ENCODE data around the gene ZNF335. TPM values are rescaled to one million over a fixed set of nuclear protein-coding genes. Genes with fewer than 3 reads are reported as not detected.

ZNF335 gene
- 10.9 TPM for polyA plus RNA-seq (2013, experiment 1 of 2)
- polyA plus RNA-seq (2013, experiment 2 of 2): 10.4 TPM

- Histone ChIP-seq H2AK5ac (ENCODE audit: low read length) (peak within 1 kb of the TSS; percentile 58), H3K36me3 (ENCODE audit: control insufficient read depth, insufficient read depth, low read length) (peaks cover 5% of the 10 kb centered on the region), H3K4me2 (ENCODE audit: low read length) (peak within 1 kb of the TSS; percentile 92), H3K23ac (ENCODE audit: low read length) (no peak within 1 kb of the TSS), H3K9ac (ENCODE audit: low read length) (peak within 1 kb of the TSS; percentile 84), H3K27ac (ENCODE audit: low read depth, low read length) (peak within 1 kb of the TSS; percentile 93), H3K4ac (ENCODE audit: low read depth, low read length) (no peak within 1 kb of the TSS), H3K18ac (ENCODE audit: low read length) (peak within 1 kb of the TSS; percentile 94), H3K4me1 (ENCODE audit: control insufficient read depth, low read depth, low read length) (peaks cover 2% of the 10 kb centered on the region), H4K8ac (ENCODE audit: low read depth, low read length) (no peak within 1 kb of the TSS), H2BK15ac (replicated peaks; ENCODE audit: low read depth) (no peak within 1 kb of the TSS), H2BK120ac (ENCODE audit: low read depth, low read length) (peak within 1 kb of the TSS; percentile 47), H3K4me3 (ENCODE audit: low read length) (peak within 1 kb of the TSS; percentile 75), H3K27me3 (ENCODE audit: insufficient read depth, low read length, poor library complexity) (no peaks in the 10 kb centered on the region), H3K56ac (ENCODE audit: low read length) (peak within 1 kb of the TSS; percentile 93), H3K79me2 (ENCODE audit: control insufficient read depth, insufficient read depth, low read length) (peaks cover 3% of the 10 kb centered on the region), H2BK5ac (ENCODE audit: low read length) (peak within 1 kb of the TSS; percentile 59), H4K5ac (ENCODE audit: low read length) (no peak within 1 kb of the TSS), H3K79me1 (ENCODE audit: low read length) (peaks cover 12% of the 10 kb centered on the region)
- WGBS (ENCODE audit: extremely low coverage, insufficient coverage, low lambda C conversion rate): no CpG with 5 or more reads among the region's 72 CpGs
- peak; percentile 97 for DNase-seq
Observed at GRCh38 chr20:45971675-45972499, at the start of gene ZNF335. TSS of gene ZNF335 (minus strand) at chr20:45972203. CDS start at chr20:45971410, 793 bp downstream.

- no peaks in the 10 kb centered on the region for H3K36me3 ChIP-seq (ENCODE audit: control insufficient read depth, insufficient read depth, low read length)
- no peak overlapping the region for H3K9ac ChIP-seq (ENCODE audit: low read length)
- H2AK5ac ChIP-seq (ENCODE audit: low read length): no peak overlapping the region
- H3K4me1 ChIP-seq (ENCODE audit: control insufficient read depth, low read depth, low read length): no peaks in the 10 kb centered on the region
- H3K4ac ChIP-seq (ENCODE audit: low read depth, low read length): no peak overlapping the region
- no peak overlapping the region for H2BK15ac ChIP-seq (replicated peaks; ENCODE audit: low read depth)
- H4K5ac ChIP-seq (ENCODE audit: low read length): no peak overlapping the region
- no peak overlapping the region for H4K8ac ChIP-seq (ENCODE audit: low read depth, low read length)
- H3K4me2 ChIP-seq (ENCODE audit: low read length): no peak overlapping the region
- H3K23ac ChIP-seq (ENCODE audit: low read length): no peak overlapping the region
- WGBS (ENCODE audit: extremely low coverage, insufficient coverage, low lambda C conversion rate): no CpG with 5 or more reads among the region's 4 CpGs
- H3K27ac ChIP-seq (ENCODE audit: low read depth, low read length): no peak overlapping the region
- H2BK120ac ChIP-seq (ENCODE audit: low read depth, low read length): no peak overlapping the region
- H3K4me3 ChIP-seq (ENCODE audit: low read length): no peak overlapping the region
- H3K27me3 ChIP-seq (ENCODE audit: insufficient read depth, low read length, poor library complexity): no peaks in the 10 kb centered on the region
- no peak for DNase-seq
- no peak overlapping the region for H2BK5ac ChIP-seq (ENCODE audit: low read length)
- H3K56ac ChIP-seq (ENCODE audit: low read length): no peak overlapping the region
- H3K18ac ChIP-seq (ENCODE audit: low read length): no peak overlapping the region
- no peaks in the 10 kb centered on the region for H3K79me2 ChIP-seq (ENCODE audit: control insufficient read depth, insufficient read depth, low read length)
- no peaks in the 10 kb centered on the region for H3K79me1 ChIP-seq (ENCODE audit: low read length)
Observed at GRCh38 chr20:46020555-46020954, 48.6 kb upstream of the ZNF335 start.

GRCh38 chr20:46018611-46019010 is 46.6 kb upstream of the ZNF335 start:
- Histone ChIP-seq H4K5ac (ENCODE audit: low read length) (no peak overlapping the region), H3K56ac (ENCODE audit: low read length) (no peak overlapping the region), H2BK5ac (ENCODE audit: low read length) (no peak overlapping the region), H2BK15ac (replicated peaks; ENCODE audit: low read depth) (no peak overlapping the region), H3K79me1 (ENCODE audit: low read length) (no peaks in the 10 kb centered on the region), H3K4me3 (ENCODE audit: low read length) (no peak overlapping the region), H2AK5ac (ENCODE audit: low read length) (no peak overlapping the region), H3K36me3 (ENCODE audit: control insufficient read depth, insufficient read depth, low read length) (no peaks in the 10 kb centered on the region), H3K79me2 (ENCODE audit: control insufficient read depth, insufficient read depth, low read length) (no peaks in the 10 kb centered on the region), H3K4me1 (ENCODE audit: control insufficient read depth, low read depth, low read length) (no peaks in the 10 kb centered on the region), H3K9ac (ENCODE audit: low read length) (no peak overlapping the region), H3K4me2 (ENCODE audit: low read length) (no peak overlapping the region), H3K27ac (ENCODE audit: low read depth, low read length) (no peak overlapping the region), H3K4ac (ENCODE audit: low read depth, low read length) (no peak overlapping the region), H3K18ac (ENCODE audit: low read length) (no peak overlapping the region), H3K23ac (ENCODE audit: low read length) (no peak overlapping the region), H4K8ac (ENCODE audit: low read depth, low read length) (no peak overlapping the region), H2BK120ac (ENCODE audit: low read depth, low read length) (no peak overlapping the region), H3K27me3 (ENCODE audit: insufficient read depth, low read length, poor library complexity) (no peaks in the 10 kb centered on the region)
- WGBS (ENCODE audit: extremely low coverage, insufficient coverage, low lambda C conversion rate): no CpG with 5 or more reads among the region's 6 CpGs
- no peak for DNase-seq

GRCh38 chr20:46018112-46018511 is 46.1 kb upstream of the ZNF335 start:
- no peak overlapping the region for H3K23ac ChIP-seq (ENCODE audit: low read length)
- no peak overlapping the region for H4K8ac ChIP-seq (ENCODE audit: low read depth, low read length)
- no peak overlapping the region for H2BK15ac ChIP-seq (replicated peaks; ENCODE audit: low read depth)
- DNase-seq: no peak
- H3K27me3 ChIP-seq (ENCODE audit: insufficient read depth, low read length, poor library complexity): no peaks in the 10 kb centered on the region
- H2BK120ac ChIP-seq (ENCODE audit: low read depth, low read length): no peak overlapping the region
- no peak overlapping the region for H3K18ac ChIP-seq (ENCODE audit: low read length)
- no peak overlapping the region for H3K4ac ChIP-seq (ENCODE audit: low read depth, low read length)
- no peak overlapping the region for H4K5ac ChIP-seq (ENCODE audit: low read length)
- no CpG with 5 or more reads among the region's 4 CpGs for WGBS (ENCODE audit: extremely low coverage, insufficient coverage, low lambda C conversion rate)
- no peak overlapping the region for H2AK5ac ChIP-seq (ENCODE audit: low read length)
- H3K4me2 ChIP-seq (ENCODE audit: low read length): no peak overlapping the region
- no peaks in the 10 kb centered on the region for H3K79me2 ChIP-seq (ENCODE audit: control insufficient read depth, insufficient read depth, low read length)
- no peaks in the 10 kb centered on the region for H3K79me1 ChIP-seq (ENCODE audit: low read length)
- H2BK5ac ChIP-seq (ENCODE audit: low read length): no peak overlapping the region
- H3K36me3 ChIP-seq (ENCODE audit: control insufficient read depth, insufficient read depth, low read length): no peaks in the 10 kb centered on the region
- H3K56ac ChIP-seq (ENCODE audit: low read length): no peak overlapping the region
- no peak overlapping the region for H3K27ac ChIP-seq (ENCODE audit: low read depth, low read length)
- no peak overlapping the region for H3K9ac ChIP-seq (ENCODE audit: low read length)
- no peak overlapping the region for H3K4me3 ChIP-seq (ENCODE audit: low read length)
- H3K4me1 ChIP-seq (ENCODE audit: control insufficient read depth, low read depth, low read length): no peaks in the 10 kb centered on the region

GRCh38 chr20:46017272-46017671 is 45.3 kb upstream of the ZNF335 start:
- DNase-seq: no peak
- no peak overlapping the region for H2BK120ac ChIP-seq (ENCODE audit: low read depth, low read length)
- H3K4me2 ChIP-seq (ENCODE audit: low read length): no peak overlapping the region
- H3K27me3 ChIP-seq (ENCODE audit: insufficient read depth, low read length, poor library complexity): no peaks in the 10 kb centered on the region
- H4K5ac ChIP-seq (ENCODE audit: low read length): no peak overlapping the region
- H3K79me1 ChIP-seq (ENCODE audit: low read length): no peaks in the 10 kb centered on the region
- no peaks in the 10 kb centered on the region for H3K4me1 ChIP-seq (ENCODE audit: control insufficient read depth, low read depth, low read length)
- no peak overlapping the region for H2BK5ac ChIP-seq (ENCODE audit: low read length)
- H3K9ac ChIP-seq (ENCODE audit: low read length): no peak overlapping the region
- H3K27ac ChIP-seq (ENCODE audit: low read depth, low read length): no peak overlapping the region
- no peak overlapping the region for H3K4me3 ChIP-seq (ENCODE audit: low read length)
- no peak overlapping the region for H2AK5ac ChIP-seq (ENCODE audit: low read length)
- no peak overlapping the region for H3K4ac ChIP-seq (ENCODE audit: low read depth, low read length)
- no peak overlapping the region for H3K23ac ChIP-seq (ENCODE audit: low read length)
- no peaks in the 10 kb centered on the region for H3K79me2 ChIP-seq (ENCODE audit: control insufficient read depth, insufficient read depth, low read length)
- H2BK15ac ChIP-seq (replicated peaks; ENCODE audit: low read depth): no peak overlapping the region
- H3K36me3 ChIP-seq (ENCODE audit: control insufficient read depth, insufficient read depth, low read length): no peaks in the 10 kb centered on the region
- no peak overlapping the region for H3K18ac ChIP-seq (ENCODE audit: low read length)
- WGBS (ENCODE audit: extremely low coverage, insufficient coverage, low lambda C conversion rate): no CpG with 5 or more reads among the region's 4 CpGs
- no peak overlapping the region for H4K8ac ChIP-seq (ENCODE audit: low read depth, low read length)
- H3K56ac ChIP-seq (ENCODE audit: low read length): no peak overlapping the region
